OCI-LY7 (cell line): ENCODE results near the gene SMIM38. TPM values are rescaled to one million over a fixed set of nuclear protein-coding genes. Genes with fewer than 3 reads are reported as not detected.

Experiments
- BruUV-seq: library from RNA; stranded (reverse); fragments of 400-500 nt; replicated peaks from 2 replicates; lab custom pipeline; 2021; lab: Mats Ljungman, UMichigan
- CTCF ChIA-PET: fragments of 300-600 bp; sonication (Branson Sonifier 250); formaldehyde crosslinking; loops from one replicate; lab custom pipeline; 2022; ENCODE audit warnings: antibody characterized with exemption; ENCODE audit not compliant: unreplicated experiment; lab: Charles Lee
- POLR2A ChIA-PET: fragments of 300-600 bp; sonication (Branson Sonifier 250); formaldehyde crosslinking; loops from one replicate; lab custom pipeline; 2022; ENCODE audit warnings: antibody characterized with exemption; lab: Charles Lee
- DNase-seq: peaks from one replicate; pipeline ENCODE4 v3.0.0-alpha.2; 2015; ENCODE audit warnings: low spot score
- H2AFZ ChIP-seq: fragments of 200-600 bp; sonication (generic), shearing (Covaris generic); 2 replicates; pipeline ENCODE4 v1.6.1; 2014; ENCODE audit warnings: mild to moderate bottlenecking, antibody characterized with exemption, low read length, moderate library complexity
- H3K27ac ChIP-seq: fragments of 200-600 bp; sonication (generic); 2 replicates; pipeline ENCODE4 v1.5.1; 2014; ENCODE audit warnings: mixed run types, low read depth, mild to moderate bottlenecking, moderate library complexity, low read length, inconsistent platforms; ENCODE audit not compliant: poor library complexity, severe bottlenecking
- H3K36me3 ChIP-seq: fragments of 200-600 bp; sonication (generic); 2 replicates; pipeline ENCODE4 v1.6.1; 2014; ENCODE audit warnings: mild to moderate bottlenecking, antibody characterized with exemption, low read length, moderate library complexity, mixed read lengths; ENCODE audit not compliant: insufficient read depth
- H3K4me1 ChIP-seq: fragments of 200-600 bp; sonication (generic); 2 replicates; pipeline ENCODE4 v1.5.1; 2014; ENCODE audit warnings: mild to moderate bottlenecking, low read length; ENCODE audit not compliant: insufficient read depth, poor library complexity, severe bottlenecking
- H3K4me2 ChIP-seq: fragments of 200-600 bp; sonication (generic); 2 replicates; pipeline ENCODE4 v1.6.1; 2014; ENCODE audit warnings: mild to moderate bottlenecking, low read length
- H3K4me3 ChIP-seq: fragments of 200-600 bp; sonication (generic); 2 replicates; pipeline ENCODE4 v1.5.1; 2014; ENCODE audit warnings: mild to moderate bottlenecking, low read depth, low read length; ENCODE audit not compliant: poor library complexity, severe bottlenecking
- H3K79me2 ChIP-seq: fragments of 200-600 bp; sonication (generic); 2 replicates; pipeline ENCODE4 v1.6.1; 2016; ENCODE audit warnings: low read depth, mild to moderate bottlenecking, low read length, moderate library complexity, mixed read lengths; ENCODE audit not compliant: insufficient read depth
- H3K9me2 ChIP-seq: fragments of 200-600 bp; sonication (generic); 2 replicates; pipeline ENCODE4 v1.6.1; 2016; ENCODE audit warnings: mild to moderate bottlenecking, low read length, mixed read lengths; ENCODE audit not compliant: insufficient read depth
- H3K9me3 ChIP-seq: fragments of 200-600 bp; sonication (generic); 2 replicates; pipeline ENCODE4 v1.6.1; 2014; ENCODE audit warnings: mild to moderate bottlenecking, mixed run types, low read length, mixed read lengths
- H4K20me1 ChIP-seq: fragments of 200-600 bp; sonication (generic); 2 replicates; pipeline ENCODE4 v1.6.1; 2014; ENCODE audit warnings: mild to moderate bottlenecking, antibody characterized with exemption, low read length, moderate library complexity, mixed read lengths; ENCODE audit not compliant: insufficient read depth
- EZH2phosphoT487 ChIP-seq: fragments of 200-600 bp; sonication (generic); IDR thresholded peaks from 2 replicates; pipeline ENCODE4 v1.6.1; 2018; ENCODE audit warnings: low read depth, borderline replicate concordance, mild to moderate bottlenecking, mixed run types, antibody characterized with exemption, low read length, moderate library complexity, mixed read lengths
- intact Hi-C: fragments of 100-400 bp; cut with micrococcal nuclease; formaldehyde crosslinking; loops from one replicate; pipeline ENCODE4 v1.10.0; 2022; ENCODE audit not compliant: unreplicated experiment
- total RNA-seq, 2 experiments: library from RNA; depleted of rRNA in 1 of 2; stranded (reverse); fragments of >200 nt in 1 of 2; shearing (Covaris generic) in 1 of 2; gene quantifications; 2 replicates each; pipeline ENCODE4 v1.2.3, GENCODE V29; 2014 to 2022
- TF ChIP-seq, protein P1 (sequence below): fragments of 200-600 bp; sonication (generic); conservative IDR thresholded peaks from 2 replicates; pipeline ENCODE4 v1.5.1; 2014; ENCODE audit warnings: mild to moderate bottlenecking, antibody characterized with exemption, low read length, moderate library complexity, mixed read lengths

Gene SMIM38
- total RNA-seq, 2 experiments from 2014 or later: 0.11 to 0.63 TPM

DNA sequence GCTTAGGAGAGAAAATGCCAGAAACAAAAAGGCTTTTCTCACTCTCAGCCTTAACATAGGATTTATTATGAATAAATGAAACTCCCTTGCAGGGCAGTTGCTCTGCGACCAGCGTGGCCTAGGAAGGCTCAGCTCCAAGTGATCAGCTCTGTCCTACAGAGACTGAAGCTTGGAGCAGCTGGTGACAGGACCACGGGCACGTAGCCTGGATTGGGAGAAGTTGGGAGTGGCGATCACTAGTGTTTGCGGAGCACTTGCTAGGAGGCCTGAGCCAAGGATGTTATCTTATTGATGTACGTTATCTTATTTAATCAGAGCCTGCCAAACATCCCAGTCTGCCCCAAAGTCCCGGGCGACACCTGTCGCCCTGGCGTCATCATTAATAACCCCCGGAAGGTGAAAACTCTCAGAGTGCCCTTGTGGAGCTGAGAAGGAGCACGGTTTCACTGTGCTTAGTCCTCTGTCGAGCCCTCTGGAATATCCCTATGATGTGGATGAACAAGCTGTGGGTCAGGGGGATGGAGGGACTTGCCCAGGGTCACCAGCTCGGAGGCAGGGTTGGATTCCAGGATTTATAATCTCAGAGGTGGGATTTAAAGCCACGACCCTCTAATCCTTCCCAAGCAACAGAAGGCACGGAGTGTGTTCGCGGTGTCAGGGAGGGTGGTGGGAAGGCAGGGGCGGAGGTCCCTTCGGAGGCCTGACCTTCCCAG lies 40.8 kb upstream of the SMIM38 start:
- Histone ChIP-seq H3K4me1 (no peaks in the 10 kb centered on the region), H3K4me3 (no peak overlapping the region), H4K20me1 (no peaks in the 10 kb centered on the region), H3K79me2 (no peaks in the 10 kb centered on the region), H3K9me2 (no peaks in the 10 kb centered on the region), H3K9me3 (no peaks in the 10 kb centered on the region), H3K36me3 (no peaks in the 10 kb centered on the region), H3K27ac (no peak overlapping the region), H3K4me2 (no peak overlapping the region), H2AFZ (no peak overlapping the region)
- no TSS peak for BruUV-seq
- CTCF ChIA-PET: no interaction called here
- POLR2A ChIA-PET: no interaction called here
- DNase-seq: no peak
- intact Hi-C loops: no loop called here
- TF ChIP-seq, protein P1, sequence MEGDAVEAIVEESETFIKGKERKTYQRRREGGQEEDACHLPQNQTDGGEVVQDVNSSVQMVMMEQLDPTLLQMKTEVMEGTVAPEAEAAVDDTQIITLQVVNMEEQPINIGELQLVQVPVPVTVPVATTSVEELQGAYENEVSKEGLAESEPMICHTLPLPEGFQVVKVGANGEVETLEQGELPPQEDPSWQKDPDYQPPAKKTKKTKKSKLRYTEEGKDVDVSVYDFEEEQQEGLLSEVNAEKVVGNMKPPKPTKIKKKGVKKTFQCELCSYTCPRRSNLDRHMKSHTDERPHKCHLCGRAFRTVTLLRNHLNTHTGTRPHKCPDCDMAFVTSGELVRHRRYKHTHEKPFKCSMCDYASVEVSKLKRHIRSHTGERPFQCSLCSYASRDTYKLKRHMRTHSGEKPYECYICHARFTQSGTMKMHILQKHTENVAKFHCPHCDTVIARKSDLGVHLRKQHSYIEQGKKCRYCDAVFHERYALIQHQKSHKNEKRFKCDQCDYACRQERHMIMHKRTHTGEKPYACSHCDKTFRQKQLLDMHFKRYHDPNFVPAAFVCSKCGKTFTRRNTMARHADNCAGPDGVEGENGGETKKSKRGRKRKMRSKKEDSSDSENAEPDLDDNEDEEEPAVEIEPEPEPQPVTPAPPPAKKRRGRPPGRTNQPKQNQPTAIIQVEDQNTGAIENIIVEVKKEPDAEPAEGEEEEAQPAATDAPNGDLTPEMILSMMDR: no peak
- TF ChIP-seq EZH2phosphoT487: no peak

DNA sequence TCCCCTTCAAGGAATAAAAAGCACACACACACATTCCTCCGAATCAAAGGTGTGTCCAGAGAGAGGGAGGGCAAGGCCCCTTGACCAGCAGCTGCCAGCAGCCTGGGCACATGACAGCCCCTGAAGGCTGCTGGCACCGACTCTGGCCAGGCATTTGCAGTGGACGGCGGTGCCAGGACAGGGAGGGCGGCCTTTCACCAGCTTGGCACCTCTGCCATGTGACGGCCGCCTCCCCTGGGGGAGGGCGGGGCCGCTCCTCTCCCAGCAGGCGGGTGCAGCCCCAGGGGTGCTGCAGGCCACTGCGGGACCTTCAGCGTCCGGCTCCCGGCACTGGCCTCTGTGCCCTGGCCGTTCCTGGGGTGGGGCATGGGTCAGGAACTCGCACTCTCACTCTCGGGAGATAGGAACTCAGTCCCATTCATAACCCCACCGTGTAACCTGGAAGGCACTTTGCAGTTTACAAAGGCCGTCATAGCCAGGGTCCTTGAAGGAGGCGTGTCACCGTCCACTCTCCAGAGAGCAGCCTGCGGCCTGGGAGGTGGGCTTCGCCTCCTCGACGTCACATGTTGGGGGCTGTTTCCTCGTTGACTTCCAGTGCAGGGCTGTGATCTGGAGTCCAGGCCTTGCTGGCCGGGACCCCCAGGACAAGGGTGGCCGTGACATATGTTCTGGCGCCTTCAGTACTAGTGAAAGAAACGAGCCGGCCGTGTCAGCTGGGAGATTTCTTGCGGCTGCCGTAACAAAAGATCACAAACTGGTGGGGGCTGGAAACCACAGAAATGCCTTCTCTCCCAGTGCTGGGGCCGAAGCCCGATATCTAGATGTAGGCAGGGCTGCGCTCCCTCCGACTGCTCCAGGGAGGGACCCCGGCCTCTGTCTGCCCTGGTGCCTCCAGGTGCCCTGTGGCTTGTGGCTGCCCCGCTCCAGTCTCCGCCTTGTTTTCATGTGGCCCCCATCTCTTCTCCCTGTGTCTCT lies 39.9 kb upstream of the SMIM38 start:
- Histone ChIP-seq H3K4me1 (no peaks in the 10 kb centered on the region), H3K27ac (no peak overlapping the region), H3K9me2 (no peaks in the 10 kb centered on the region), H3K4me3 (no peak overlapping the region), H2AFZ (no peak overlapping the region), H4K20me1 (no peaks in the 10 kb centered on the region), H3K36me3 (no peaks in the 10 kb centered on the region), H3K9me3 (no peaks in the 10 kb centered on the region), H3K79me2 (no peaks in the 10 kb centered on the region), H3K4me2 (no peak overlapping the region)
- POLR2A ChIA-PET: no interaction called here
- TF ChIP-seq, protein P1: no peak
- TF ChIP-seq EZH2phosphoT487: no peak
- CTCF ChIA-PET: no interaction called here
- BruUV-seq: no TSS peak
- no peak for DNase-seq
- intact Hi-C loops: no loop called here
